ENCODE results near the gene GHDC.

GRCh38 chr17:42165751-42166150 is 28.5 kb downstream of the GHDC start:
- no peak for TF ChIP-seq CTCF (IDR thresholded peaks at IDR 0.05; ENCODE audit: low read depth, low read length)
- no peak for TF ChIP-seq EZH2phosphoT487 (IDR thresholded peaks at IDR 0.05; ENCODE audit: low read depth)
